Keratinocyte (primary cell): Measurements from ENCODE around the gene ZBTB20. TPM values are rescaled to one million over a fixed set of nuclear protein-coding genes. Genes with fewer than 3 reads are reported as not detected.

Source experiments
- DNase-seq: peaks from one replicate; pipeline ENCODE4 v3.0.0-alpha.2; 2011; ENCODE audit warnings: low read depth, missing footprints, low spot score
- FAIRE-seq: peaks from 2 replicates; lab custom pipeline; 2011; peaks lifted over from hg19 to GRCh38; lab: Jason Lieb, UNC
- H2AFZ ChIP-seq: 2 replicates; pipeline ENCODE4 v1.6.0; 2012; ENCODE audit warnings: low read length, control low read depth, inconsistent platforms; ENCODE audit not compliant: control insufficient read depth
- H3K27ac ChIP-seq: 2 replicates; pipeline ENCODE4 v1.5.1; 2011; ENCODE audit warnings: low read length; ENCODE audit not compliant: control insufficient read depth, insufficient read depth
- H3K27me3 ChIP-seq: 3 replicates; pipeline ENCODE4 v1.6.0; 2011; ENCODE audit warnings: low read length; ENCODE audit not compliant: control insufficient read depth, insufficient read depth; ENCODE audit errors: extremely low read depth
- H3K36me3 ChIP-seq, 2 experiments: 2 replicates in 1 of 2; 3 replicates in 1 of 2; pipeline ENCODE4 v1.5.1; 2011; ENCODE audit warnings: low read length in 2 of 2, mild to moderate bottlenecking in 1 of 2; ENCODE audit not compliant: control insufficient read depth in 2 of 2, insufficient read depth in 2 of 2; ENCODE audit errors: extremely low read depth in 1 of 2
- H3K4me1 ChIP-seq: 3 replicates; pipeline ENCODE4 v1.5.1; 2011; ENCODE audit warnings: low read length; ENCODE audit not compliant: control insufficient read depth, insufficient read depth; ENCODE audit errors: extremely low read depth
- H3K4me2 ChIP-seq: 3 replicates; pipeline ENCODE4 v1.6.0; 2011; ENCODE audit warnings: low read depth, low read length; ENCODE audit not compliant: control insufficient read depth, insufficient read depth; ENCODE audit errors: extremely low read depth
- H3K4me3 ChIP-seq, 3 experiments: fragments of 200-600 bp in 1 of 3; sonication (generic) in 1 of 3; 2 replicates in 2 of 3; 3 replicates in 1 of 3; pipeline ENCODE4 v1.5.1; 2011 to 2016; ENCODE audit warnings: low read length in 3 of 3, mild to moderate bottlenecking in 3 of 3, control low read depth in 2 of 3, inconsistent platforms in 1 of 3, low read depth in 1 of 3, mixed read lengths in 1 of 3, mixed run types in 1 of 3, moderate library complexity in 1 of 3; ENCODE audit not compliant: control insufficient read depth in 2 of 3, insufficient read depth in 2 of 3; ENCODE audit errors: extremely low read depth in 1 of 3
- H3K79me2 ChIP-seq: 2 replicates; pipeline ENCODE4 v1.6.0; 2012; ENCODE audit warnings: low read length; ENCODE audit not compliant: control insufficient read depth, insufficient read depth
- H3K9ac ChIP-seq: 3 replicates; pipeline ENCODE4 v1.6.0; 2011; ENCODE audit warnings: low read length; ENCODE audit not compliant: control insufficient read depth, insufficient read depth; ENCODE audit errors: extremely low read depth
- H3K9me1 ChIP-seq: 3 replicates; pipeline ENCODE4 v1.6.0; 2011; ENCODE audit warnings: low read length; ENCODE audit not compliant: control insufficient read depth, insufficient read depth; ENCODE audit errors: extremely low read depth
- H3K9me3 ChIP-seq: 2 replicates; pipeline ENCODE4 v1.5.1; 2012; ENCODE audit warnings: low read depth, low read length; ENCODE audit not compliant: control insufficient read depth
- H4K20me1 ChIP-seq: 3 replicates; pipeline ENCODE4 v1.6.0; 2011; ENCODE audit warnings: low read length; ENCODE audit not compliant: control insufficient read depth, insufficient read depth; ENCODE audit errors: extremely low read depth
- CTCF ChIP-seq, 3 experiments: IDR thresholded peaks in 1 of 3; conservative IDR thresholded peaks in 1 of 3; optimal IDR thresholded peaks in 1 of 3; 2 replicates in 2 of 3; 3 replicates in 1 of 3; pipeline versions ENCODE3 to v1.5.1; 2011; ENCODE audit warnings: low read length in 3 of 3, mild to moderate bottlenecking in 3 of 3, moderate library complexity in 2 of 3, control low read depth in 1 of 3, inconsistent platforms in 1 of 3; ENCODE audit not compliant: insufficient read depth in 2 of 3; ENCODE audit errors: extremely low read depth in 1 of 3
- EZH2 ChIP-seq: IDR thresholded peaks from one replicate; pipeline ENCODE4 v1.6.1; 2012; ENCODE audit warnings: inconsistent platforms, mild to moderate bottlenecking, low read length, moderate library complexity
- dilution Hi-C: fragments of 300-500 bp; cut with MboI; formaldehyde crosslinking; loops from one replicate; pipeline ENCODE4 v1.7.0; 2020; ENCODE audit warnings: low sequenced_read_pairs; ENCODE audit not compliant: extremely low pct_ligation_motif_present
- polyA plus RNA-seq, 5 experiments: library from polyadenylated mRNA; depleted of rRNA in 3 of 5; stranded (reverse) in 3 of 5; stranded (forward) in 1 of 5; unstranded in 1 of 5; fragments of >200 nt; gene quantifications; 1 replicate in 1 of 5; 2 replicates in 3 of 5; 3 replicates in 1 of 5; pipeline versions ENCODE4 v1.2.1 to v1.2.3, GENCODE V29; 2011 to 2012; ENCODE audit warnings: missing spikeins in 2 of 5, low read depth in 1 of 5, low replicate concordance in 1 of 5

Gene ZBTB20
- polyA plus RNA-seq, 1 donor (not counting 4 experiments of a cell fraction or from before 2014, with no cell fraction given): 0.52 TPM

GRCh38 chr3:115190747-115191146, 43.7 kb upstream of the ZBTB20 start:
- H3K4me3 ChIP-seq: no peak overlapping the region
- no peaks in the 10 kb centered on the region for H3K9me3 ChIP-seq
- no peaks in the 10 kb centered on the region for H3K36me3 ChIP-seq
- no peak overlapping the region for H3K9ac ChIP-seq
- H3K4me2 ChIP-seq: no peak overlapping the region
- TF ChIP-seq EZH2 (no peak), CTCF (optimal IDR thresholded peaks at IDR 0.05 in 1 of 3, IDR thresholded peaks at IDR 0.05 in 1 of 3, conservative IDR thresholded peaks at IDR 0.05 in 1 of 3; ENCODE audit: extremely low read depth in 1 of 3, insufficient read depth in 2 of 3, low read length in 3 of 3) (no peak)
- no peaks in the 10 kb centered on the region for H3K4me1 ChIP-seq
- H4K20me1 ChIP-seq: no peaks in the 10 kb centered on the region
- dilution Hi-C loops: no loop called here
- no peaks in the 10 kb centered on the region for H3K9me1 ChIP-seq
- no peaks in the 10 kb centered on the region for H3K79me2 ChIP-seq
- no peaks in the 10 kb centered on the region for H3K27me3 ChIP-seq
- no peak for FAIRE-seq
- no peak for DNase-seq
- H3K27ac ChIP-seq: no peak overlapping the region
- H2AFZ ChIP-seq: no peak overlapping the region

- no peak overlapping the region for H3K27ac ChIP-seq
- TF ChIP-seq CTCF (optimal IDR thresholded peaks at IDR 0.05 in 1 of 3, IDR thresholded peaks at IDR 0.05 in 1 of 3, conservative IDR thresholded peaks at IDR 0.05 in 1 of 3; ENCODE audit: extremely low read depth in 1 of 3, insufficient read depth in 2 of 3, low read length in 3 of 3): no peak
- no peak for TF ChIP-seq EZH2
These were observed 40.2 kb upstream of the ZBTB20 start for GRCh38 chr3:115187149-115187757.

More at GRCh38 chr3:115187149-115187757, 40.2 kb upstream of the ZBTB20 start:
- DNase-seq (no peak), FAIRE-seq (no peak)
- Histone ChIP-seq H4K20me1 (no peaks in the 10 kb centered on the region), H3K27me3 (no peaks in the 10 kb centered on the region), H3K4me2 (no peak overlapping the region), H2AFZ (no peak overlapping the region), H3K9me3 (no peaks in the 10 kb centered on the region), H3K4me3 (no peak overlapping the region), H3K9me1 (no peaks in the 10 kb centered on the region), H3K36me3 (no peaks in the 10 kb centered on the region), H3K9ac (no peak overlapping the region), H3K4me1 (no peaks in the 10 kb centered on the region), H3K79me2 (no peaks in the 10 kb centered on the region)
- dilution Hi-C loops: no loop called here
